MM.1S (cell line): ENCODE data around the gene DGKG.

ENCODE experiments used
- CTCF ChIP-seq: fragments of 300-600 bp; sonication (generic); IDR thresholded peaks from 2 replicates; pipeline ENCODE4 v1.5.1; 2016; ENCODE audit warnings: antibody characterized with exemption, low read length, mixed read lengths
- EZH2 ChIP-seq: fragments of 300-600 bp; sonication (generic); optimal IDR thresholded peaks from 2 replicates; pipeline ENCODE3; 2017; ENCODE audit warnings: low read depth, mild to moderate bottlenecking, antibody characterized with exemption, low read length, mixed read lengths
- EZH2phosphoT487 ChIP-seq: fragments of 300-600 bp; sonication (generic); IDR thresholded peaks from 2 replicates; pipeline ENCODE4 v1.6.1; 2018; ENCODE audit warnings: antibody characterized with exemption, low read length

GRCh38 chr3:186149319-186149960, 212.6 kb downstream of the DGKG start:
- no peak for TF ChIP-seq EZH2
- TF ChIP-seq EZH2phosphoT487: no peak
- no peak for TF ChIP-seq CTCF
